H9 (cell line): ENCODE results near the gene IL36RN. TPM values are rescaled to one million over a fixed set of nuclear protein-coding genes. Genes with fewer than 3 reads are reported as not detected.

Experiments
- DNase-seq: peaks from one replicate; pipeline ENCODE4 v3.0.0-alpha.2; 2017
- H2AFZ ChIP-seq: one replicate; pipeline ENCODE4 v1.6.1; 2013; ENCODE audit warnings: mild to moderate bottlenecking, low read length, control low read depth, moderate library complexity
- H2AK5ac ChIP-seq: 2 replicates; pipeline ENCODE4 v1.6.1; 2013; ENCODE audit warnings: low read length, control low read depth, mixed read lengths; ENCODE audit not compliant: insufficient read length
- H2BK120ac ChIP-seq: one replicate; pipeline ENCODE4 v1.6.1; 2013; ENCODE audit warnings: low read depth, mild to moderate bottlenecking, low read length, control low read depth, inconsistent platforms; ENCODE audit not compliant: poor library complexity, severe bottlenecking
- H2BK12ac ChIP-seq: 2 replicates; pipeline ENCODE4 v1.6.1; 2013; ENCODE audit warnings: low read length, control low read depth, mixed read lengths, low read depth; ENCODE audit not compliant: insufficient read length
- H2BK15ac ChIP-seq: 2 replicates; pipeline ENCODE4 v1.6.1; 2013; ENCODE audit warnings: low read depth, low read length, control low read depth
- H2BK20ac ChIP-seq: one replicate; pipeline ENCODE4 v1.6.1; 2013; ENCODE audit warnings: low read depth, mild to moderate bottlenecking, low read length, control low read depth, inconsistent platforms; ENCODE audit not compliant: poor library complexity, severe bottlenecking
- H2BK5ac ChIP-seq: 2 replicates; pipeline ENCODE4 v1.6.1; 2013; ENCODE audit warnings: low read length, control low read depth, mixed read lengths; ENCODE audit not compliant: insufficient read length
- H3K14ac ChIP-seq: 2 replicates; pipeline ENCODE4 v1.6.1; 2013; ENCODE audit warnings: low read length, control low read depth; ENCODE audit not compliant: insufficient read depth
- H3K18ac ChIP-seq: 2 replicates; pipeline ENCODE4 v1.6.1; 2013; ENCODE audit warnings: low read depth, mild to moderate bottlenecking, mixed read lengths, low read length, control low read depth; ENCODE audit not compliant: insufficient read length
- H3K23ac ChIP-seq: 2 replicates; pipeline ENCODE4 v1.6.1; 2013; ENCODE audit warnings: low read length, control low read depth, mixed read lengths, low read depth; ENCODE audit not compliant: insufficient read length
- H3K23me2 ChIP-seq: 2 replicates; pipeline ENCODE4 v1.6.1; 2013; ENCODE audit warnings: low read depth, mild to moderate bottlenecking, mixed read lengths, low read length, control low read depth; ENCODE audit not compliant: insufficient read length, poor library complexity, severe bottlenecking
- H3K27ac ChIP-seq: 2 replicates; pipeline ENCODE4 v1.5.1; 2013; ENCODE audit warnings: low read length, control low read depth, mixed read lengths, low read depth; ENCODE audit not compliant: insufficient read length
- H3K27me3 ChIP-seq: 2 replicates; pipeline ENCODE4 v1.6.1; 2013; ENCODE audit warnings: low read length, control low read depth, inconsistent platforms; ENCODE audit not compliant: insufficient read depth
- H3K4ac ChIP-seq: 2 replicates; pipeline ENCODE4 v1.6.1; 2013; ENCODE audit warnings: low read depth, mild to moderate bottlenecking, control low read depth, inconsistent platforms, low read length, moderate library complexity
- H3K4me1 ChIP-seq: 2 replicates; pipeline ENCODE4 v1.6.1; 2013; ENCODE audit warnings: low read length, control low read depth, inconsistent platforms; ENCODE audit not compliant: insufficient read depth
- H3K4me2 ChIP-seq: 2 replicates; pipeline ENCODE4 v1.6.1; 2013; ENCODE audit warnings: low read length, control low read depth, mixed read lengths; ENCODE audit not compliant: insufficient read length, insufficient read depth
- H3K56ac ChIP-seq: 2 replicates; pipeline ENCODE4 v1.6.1; 2013; ENCODE audit warnings: low read depth, mild to moderate bottlenecking, mixed read lengths, low read length, control low read depth; ENCODE audit not compliant: insufficient read length
- H3K79me1 ChIP-seq: 2 replicates; pipeline ENCODE4 v1.6.1; 2013; ENCODE audit warnings: low read depth, mild to moderate bottlenecking, moderate library complexity, low read length, control low read depth, inconsistent platforms; ENCODE audit not compliant: insufficient read depth, poor library complexity, severe bottlenecking
- H3K79me2 ChIP-seq: 2 replicates; pipeline ENCODE4 v1.6.1; 2013; ENCODE audit warnings: low read length, control low read depth, inconsistent platforms; ENCODE audit not compliant: insufficient read depth
- H3K9ac ChIP-seq: 2 replicates; pipeline ENCODE4 v1.6.1; 2013; ENCODE audit warnings: low read length, control low read depth, mixed read lengths; ENCODE audit not compliant: insufficient read length; ENCODE audit errors: extremely low read depth
- H3K9me3 ChIP-seq: one replicate; pipeline ENCODE4 v1.6.1; 2013; ENCODE audit warnings: low read depth, low read length, inconsistent platforms; ENCODE audit not compliant: control insufficient read depth
- H3T11ph ChIP-seq: one replicate; pipeline ENCODE4 v1.6.1; 2013; ENCODE audit warnings: mild to moderate bottlenecking, low read length, control low read depth, inconsistent platforms
- H4K20me1 ChIP-seq: one replicate; pipeline ENCODE4 v1.6.1; 2013; ENCODE audit not compliant: control insufficient read depth, insufficient read length, insufficient read depth
- H4K5ac ChIP-seq: 2 replicates; pipeline ENCODE4 v1.6.1; 2013; ENCODE audit warnings: low read depth, mild to moderate bottlenecking, mixed read lengths, low read length, control low read depth; ENCODE audit not compliant: insufficient read length
- H4K8ac ChIP-seq: replicated peaks from 2 replicates; pipeline ENCODE4 v1.6.1; 2013; ENCODE audit warnings: low read length, control low read depth, mixed read lengths, low read depth; ENCODE audit not compliant: insufficient read length
- H4K91ac ChIP-seq: 2 replicates; pipeline ENCODE4 v1.6.1; 2013; ENCODE audit warnings: low read depth, mild to moderate bottlenecking, moderate library complexity, mixed read lengths, low read length, control low read depth; ENCODE audit not compliant: insufficient read length
- H3K27ac Mint-ChIP-seq, 3 experiments: 2 replicates in 2 of 3; 3 replicates in 1 of 3; pipeline ENCODE4 v1.8.0; 2020 to 2021; ENCODE audit warnings: mixed read lengths in 3 of 3, mild to moderate bottlenecking in 1 of 3, moderate library complexity in 1 of 3
- H3K27me3 Mint-ChIP-seq: 2 replicates; pipeline ENCODE4 v1.8.0; 2021; ENCODE audit warnings: low read depth, mild to moderate bottlenecking, moderate library complexity, mixed read lengths
- H3K36me3 Mint-ChIP-seq, 3 experiments: 2 replicates in 2 of 3; 3 replicates in 1 of 3; pipeline ENCODE4 v1.8.0; 2020 to 2021; ENCODE audit warnings: low read depth in 3 of 3, mixed read lengths in 3 of 3; ENCODE audit not compliant: insufficient read depth in 1 of 3
- H3K4me1 Mint-ChIP-seq, 2 experiments: 2 replicates each; pipeline ENCODE4 v1.8.0; 2020; ENCODE audit warnings: mixed read lengths in 2 of 2
- H3K4me3 Mint-ChIP-seq, 2 experiments: 2 replicates in 1 of 2; 3 replicates in 1 of 2; pipeline ENCODE4 v1.8.0; 2020 to 2021; ENCODE audit warnings: mild to moderate bottlenecking in 2 of 2, mixed read lengths in 2 of 2, moderate library complexity in 1 of 2
- H3K9me3 Mint-ChIP-seq, 2 experiments: 2 replicates in 1 of 2; 3 replicates in 1 of 2; pipeline ENCODE4 v1.8.0; 2020; ENCODE audit warnings: mild to moderate bottlenecking in 2 of 2, mixed read lengths in 2 of 2, moderate library complexity in 1 of 2
- WGBS: extraction: QIAGEN DNeasy Blood & Tissue Kit; methylation state at CpG from one replicate; pipeline ENCODE4 v1.1.7; 2013; ENCODE audit warnings: missing lambda C conversion rate, low lambda C conversion rate, mixed read lengths; ENCODE audit not compliant: insufficient read length; ENCODE audit errors: extremely low coverage; 5-methylcytosine and 5-hydroxymethylcytosine counted together
- total RNA-seq: library from RNA; stranded (reverse); gene quantifications from 2 replicates; pipeline ENCODE4 v1.2.1, GENCODE V29; 2021
- TF ChIP-seq, protein P1 (sequence below): fragments of 200-600 bp; sonication (generic); conservative IDR thresholded peaks from 3 replicates; pipeline ENCODE4 v1.8.0; 2021; ENCODE audit warnings: antibody characterized with exemption, mild to moderate bottlenecking

IL36RN gene
- total RNA-seq, 1 experiment from 2014 or later = not detected

- Histone ChIP-seq H2AFZ (no peak overlapping the region), H3K14ac (no peak overlapping the region), H3K23ac (no peak overlapping the region), H3K56ac (no peak overlapping the region), H4K91ac (no peak overlapping the region), H3K18ac (no peak overlapping the region), H2BK15ac (no peak overlapping the region), H2BK12ac (no peak overlapping the region), H2BK120ac (no peak overlapping the region), H4K5ac (no peak overlapping the region), H3K23me2 (no peaks in the 10 kb centered on the region), H3K4me1 (no peaks in the 10 kb centered on the region), H2BK20ac (no peak overlapping the region), H3K4ac (no peak overlapping the region), H4K20me1 (no peaks in the 10 kb centered on the region), H3K79me1 (no peaks in the 10 kb centered on the region), H2AK5ac (no peak overlapping the region), H2BK5ac (no peak overlapping the region), H3K79me2 (no peaks in the 10 kb centered on the region), H3K4me2 (no peak overlapping the region), H3T11ph (no peak overlapping the region), H3K27ac (no peak overlapping the region), H3K27me3 (no peaks in the 10 kb centered on the region), H3K9me3 (no peaks in the 10 kb centered on the region), H3K9ac (no peak overlapping the region), H4K8ac (no peak overlapping the region)
- WGBS = no CpG with 5 or more reads among the region's 3 CpGs
- no peaks in the 10 kb centered on the region for H3K4me1 Mint-ChIP-seq
- no peaks in the 10 kb centered on the region for H3K36me3 Mint-ChIP-seq
- peaks cover 41% of the 10 kb centered on the region for H3K27me3 Mint-ChIP-seq
- H3K4me3 Mint-ChIP-seq = no peak overlapping the region
- H3K9me3 Mint-ChIP-seq = peaks cover 0 to 41% of the 10 kb centered on the region in 2 experiments; a peak in 2 of 5 replicates
- no peak for DNase-seq
- H3K27ac Mint-ChIP-seq = no peak overlapping the region
- TF ChIP-seq, protein P1, sequence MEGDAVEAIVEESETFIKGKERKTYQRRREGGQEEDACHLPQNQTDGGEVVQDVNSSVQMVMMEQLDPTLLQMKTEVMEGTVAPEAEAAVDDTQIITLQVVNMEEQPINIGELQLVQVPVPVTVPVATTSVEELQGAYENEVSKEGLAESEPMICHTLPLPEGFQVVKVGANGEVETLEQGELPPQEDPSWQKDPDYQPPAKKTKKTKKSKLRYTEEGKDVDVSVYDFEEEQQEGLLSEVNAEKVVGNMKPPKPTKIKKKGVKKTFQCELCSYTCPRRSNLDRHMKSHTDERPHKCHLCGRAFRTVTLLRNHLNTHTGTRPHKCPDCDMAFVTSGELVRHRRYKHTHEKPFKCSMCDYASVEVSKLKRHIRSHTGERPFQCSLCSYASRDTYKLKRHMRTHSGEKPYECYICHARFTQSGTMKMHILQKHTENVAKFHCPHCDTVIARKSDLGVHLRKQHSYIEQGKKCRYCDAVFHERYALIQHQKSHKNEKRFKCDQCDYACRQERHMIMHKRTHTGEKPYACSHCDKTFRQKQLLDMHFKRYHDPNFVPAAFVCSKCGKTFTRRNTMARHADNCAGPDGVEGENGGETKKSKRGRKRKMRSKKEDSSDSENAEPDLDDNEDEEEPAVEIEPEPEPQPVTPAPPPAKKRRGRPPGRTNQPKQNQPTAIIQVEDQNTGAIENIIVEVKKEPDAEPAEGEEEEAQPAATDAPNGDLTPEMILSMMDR = no peak
These were observed 25.0 kb upstream of the IL36RN start for GRCh38 chr2:113034016-113034415.
